Mucosa of stomach (tissue), 1 donor: ENCODE results near the gene ARHGEF4.

Source experiments
- H3K27me3 ChIP-seq: one replicate; pipeline ENCODE4 v1.7.0; 2013; ENCODE audit warnings: mild to moderate bottlenecking, low read length; ENCODE audit not compliant: control insufficient read depth, insufficient read depth
- H3K36me3 ChIP-seq: one replicate; pipeline ENCODE4 v1.7.0; 2013; ENCODE audit warnings: low read length; ENCODE audit not compliant: control insufficient read depth, insufficient read depth
- H3K4me1 ChIP-seq: one replicate; pipeline ENCODE4 v1.7.0; 2013; ENCODE audit warnings: mild to moderate bottlenecking, low read length; ENCODE audit not compliant: control insufficient read depth, insufficient read depth
- H3K4me3 ChIP-seq: one replicate; pipeline ENCODE4 v1.7.0; 2013; ENCODE audit warnings: low read length
- H3K9ac ChIP-seq: one replicate; pipeline ENCODE4 v1.7.0; 2013; ENCODE audit warnings: mild to moderate bottlenecking, low read length, moderate library complexity
- H3K9me3 ChIP-seq: one replicate; pipeline ENCODE4 v1.7.0; 2013; ENCODE audit warnings: mild to moderate bottlenecking, low read length, moderate library complexity; ENCODE audit not compliant: control insufficient read depth
- donor health status: Pancreatic carcinoma.

Gene ARHGEF4

DNA sequence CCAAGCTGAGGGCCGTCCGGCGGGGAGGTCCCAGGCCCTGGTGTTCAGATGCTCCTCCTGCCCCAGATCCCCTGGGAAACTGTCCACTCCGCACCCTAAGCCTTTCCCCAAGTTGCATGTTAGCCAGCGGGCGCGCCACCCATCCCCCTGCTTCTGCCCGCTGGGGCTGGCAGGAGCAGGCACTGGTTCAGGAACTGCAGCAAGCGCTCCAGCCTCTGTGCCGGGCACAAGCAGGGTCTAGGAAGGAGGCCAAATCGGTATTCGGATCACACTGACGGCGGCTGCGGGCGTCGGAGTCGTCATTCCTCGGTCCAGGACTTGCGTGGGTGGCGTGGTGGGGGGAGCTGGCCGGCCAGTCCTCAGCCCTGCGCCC is 202.8 kb downstream of the ARHGEF4 start:
- H3K4me3 ChIP-seq: no peak overlapping the region
- H3K4me1 ChIP-seq: peaks cover 14% of the 10 kb centered on the region
- no peaks in the 10 kb centered on the region for H3K36me3 ChIP-seq
- H3K9ac ChIP-seq: no peak overlapping the region
- no peaks in the 10 kb centered on the region for H3K9me3 ChIP-seq
- H3K27me3 ChIP-seq: peaks cover 54% of the 10 kb centered on the region

- Histone ChIP-seq H3K4me1 (peaks cover 14% of the 10 kb centered on the region), H3K36me3 (no peaks in the 10 kb centered on the region), H3K27me3 (peaks cover 54% of the 10 kb centered on the region), H3K9ac (no peak overlapping the region), H3K9me3 (no peaks in the 10 kb centered on the region), H3K4me3 (no peak overlapping the region)
Measured at GRCh38 chr2:131039908-131040660, 203.4 kb downstream of the ARHGEF4 start.

DNA sequence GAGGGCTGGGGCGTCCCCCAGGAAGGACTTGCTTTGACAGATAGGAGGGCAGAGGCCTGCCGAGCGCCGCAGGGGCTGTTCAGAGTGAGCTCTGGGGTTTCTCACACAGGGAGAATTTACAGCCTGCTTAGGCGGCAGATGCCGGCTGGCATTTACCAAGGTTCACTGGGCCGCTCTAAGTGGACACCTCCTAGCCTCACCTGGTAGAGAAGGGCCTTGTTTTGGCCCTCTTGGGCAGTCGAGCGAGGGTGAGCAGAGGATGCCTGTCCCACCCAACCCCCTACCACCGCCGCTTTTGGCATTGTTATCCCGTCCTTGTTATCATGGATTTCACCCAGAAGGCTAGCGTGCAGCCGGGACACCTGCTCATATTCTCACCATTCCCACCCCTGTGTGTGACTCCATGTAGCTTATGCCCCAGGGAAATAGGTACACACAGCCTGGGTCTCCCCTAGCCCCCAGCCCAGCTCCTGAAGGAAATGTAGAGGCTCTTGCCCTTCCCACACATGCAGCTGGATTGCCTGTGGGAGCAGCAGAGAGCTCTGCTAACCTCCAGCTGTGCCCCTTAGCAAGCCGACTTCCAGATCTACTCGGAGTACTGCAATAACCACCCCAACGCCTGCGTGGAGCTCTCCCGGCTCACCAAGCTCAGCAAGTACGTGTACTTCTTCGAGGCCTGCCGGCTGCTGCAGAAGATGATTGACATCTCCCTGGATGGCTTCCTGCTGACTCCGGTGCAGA is 204.1 kb downstream of the ARHGEF4 start:
- Histone ChIP-seq H3K9ac (no peak overlapping the region), H3K4me1 (peaks cover 14% of the 10 kb centered on the region), H3K4me3 (no peak overlapping the region), H3K9me3 (no peaks in the 10 kb centered on the region), H3K36me3 (no peaks in the 10 kb centered on the region), H3K27me3 (peaks cover 49% of the 10 kb centered on the region)

GRCh38 chr2:131041402-131042147 is 204.9 kb downstream of the ARHGEF4 start:
- Histone ChIP-seq H3K9ac (no peak overlapping the region), H3K27me3 (peaks cover 42% of the 10 kb centered on the region), H3K36me3 (no peaks in the 10 kb centered on the region), H3K4me3 (no peak overlapping the region), H3K9me3 (no peaks in the 10 kb centered on the region), H3K4me1 (peaks cover 14% of the 10 kb centered on the region)

GRCh38 chr2:131042148-131042775 is 205.5 kb downstream of the ARHGEF4 start:
- Histone ChIP-seq H3K9me3 (no peaks in the 10 kb centered on the region), H3K4me3 (no peak overlapping the region), H3K4me1 (peaks cover 14% of the 10 kb centered on the region), H3K9ac (no peak overlapping the region), H3K36me3 (no peaks in the 10 kb centered on the region), H3K27me3 (peaks cover 38% of the 10 kb centered on the region)

- no peaks in the 10 kb centered on the region for H3K9me3 ChIP-seq
- peaks cover 29% of the 10 kb centered on the region for H3K27me3 ChIP-seq
- peaks cover 14% of the 10 kb centered on the region for H3K4me1 ChIP-seq
- no peak overlapping the region for H3K9ac ChIP-seq
- H3K36me3 ChIP-seq: no peaks in the 10 kb centered on the region
- no peak overlapping the region for H3K4me3 ChIP-seq
Measured at GRCh38 chr2:131043199-131044074, 206.7 kb downstream of the ARHGEF4 start.

GRCh38 chr2:131044075-131044756 is 207.5 kb downstream of the ARHGEF4 start:
- Histone ChIP-seq H3K4me1 (peaks cover 14% of the 10 kb centered on the region), H3K4me3 (no peak overlapping the region), H3K36me3 (peaks cover 1% of the 10 kb centered on the region), H3K9me3 (no peaks in the 10 kb centered on the region), H3K27me3 (peaks cover 21% of the 10 kb centered on the region), H3K9ac (no peak overlapping the region)

- Histone ChIP-seq H3K4me3 (no peak overlapping the region), H3K27me3 (peaks cover 16% of the 10 kb centered on the region), H3K9ac (no peak overlapping the region), H3K9me3 (no peaks in the 10 kb centered on the region), H3K36me3 (peaks cover 7% of the 10 kb centered on the region), H3K4me1 (peaks cover 14% of the 10 kb centered on the region)
Measured at GRCh38 chr2:131044757-131045150, 208.0 kb downstream of the ARHGEF4 start.

DNA sequence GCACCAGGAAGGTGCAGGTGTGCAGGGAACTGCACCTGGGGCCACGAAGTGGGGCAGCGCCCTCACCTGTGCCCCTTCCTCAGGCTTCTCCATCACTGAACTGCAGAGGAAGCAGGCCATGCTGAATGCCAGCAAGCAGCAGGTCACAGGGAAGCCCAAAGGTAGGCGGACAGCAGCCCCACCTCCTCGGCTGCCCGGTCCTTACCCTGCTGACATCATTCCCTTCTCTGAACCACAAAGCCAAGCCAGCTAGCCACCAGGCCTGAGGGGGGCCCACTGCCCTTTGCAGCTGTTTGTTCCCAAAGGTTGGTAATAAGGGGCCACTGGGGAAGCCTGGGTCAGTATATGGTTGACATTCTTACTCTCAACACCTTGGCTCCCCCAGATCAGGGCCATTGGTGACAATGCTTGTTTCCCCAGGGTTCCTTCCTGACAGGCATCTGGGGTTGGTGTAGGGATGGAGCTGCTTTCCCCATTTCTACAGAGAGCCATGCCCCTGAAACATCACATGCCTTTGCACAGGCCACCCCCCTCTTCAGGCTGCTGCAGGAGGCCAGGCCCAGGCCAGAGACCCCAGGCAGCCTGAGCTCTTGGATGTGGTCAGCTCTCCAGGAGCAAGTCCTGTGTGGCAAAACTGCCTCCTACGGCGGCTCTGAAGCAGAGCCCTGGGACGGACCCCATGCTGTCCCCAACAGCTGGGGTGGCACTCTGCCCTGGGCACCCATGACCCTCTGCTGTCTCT is 208.7 kb downstream of the ARHGEF4 start:
- peaks cover 7% of the 10 kb centered on the region for H3K36me3 ChIP-seq

DNA sequence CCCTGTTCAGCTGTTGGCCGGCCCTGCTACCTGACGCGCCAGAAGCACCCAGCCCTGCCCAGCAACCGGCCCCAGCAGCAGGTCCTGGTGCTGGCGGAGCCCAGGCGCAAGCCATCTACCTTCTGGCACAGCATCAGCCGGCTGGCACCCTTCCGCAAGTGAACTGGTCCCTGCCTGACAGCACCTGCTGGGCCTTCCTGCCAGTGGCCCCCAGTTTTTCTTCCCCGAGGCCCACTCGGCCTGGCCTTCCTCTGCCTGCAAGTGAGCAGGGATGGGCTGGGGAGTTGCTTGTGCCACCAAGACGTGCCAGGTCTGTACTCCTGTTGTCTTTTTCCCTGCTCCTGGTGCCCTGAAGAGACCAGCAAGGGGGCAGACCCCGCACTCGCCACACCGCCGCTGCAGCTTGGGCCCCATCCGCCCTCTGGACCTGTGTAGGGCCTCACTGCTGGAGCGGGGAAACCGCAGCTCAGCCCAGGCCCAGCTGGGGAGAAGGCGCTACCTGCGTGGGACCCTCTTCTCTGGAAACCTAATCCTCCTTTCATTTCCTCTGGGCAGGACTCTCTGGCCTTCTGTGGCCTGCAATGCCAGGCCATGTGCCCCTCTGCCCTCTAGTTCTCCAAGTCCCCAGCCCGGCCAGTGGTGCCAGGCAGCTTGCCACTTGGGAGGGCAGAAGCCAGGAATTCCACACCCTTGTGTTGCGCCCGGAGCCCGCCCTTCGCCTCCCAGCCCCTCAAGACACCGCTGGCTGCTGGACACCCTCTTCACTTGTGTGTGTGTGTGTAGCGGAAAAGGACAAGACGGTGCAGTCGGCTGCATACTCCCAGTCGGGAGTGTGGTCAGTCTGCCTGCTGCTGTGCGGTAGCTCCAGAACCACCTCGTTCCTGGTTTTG is 209.6 kb downstream of the ARHGEF4 start:
- Histone ChIP-seq H3K9ac (no peak overlapping the region), H3K27me3 (peaks cover 2% of the 10 kb centered on the region), H3K4me1 (peaks cover 6% of the 10 kb centered on the region), H3K4me3 (no peak overlapping the region), H3K9me3 (no peaks in the 10 kb centered on the region), H3K36me3 (peaks cover 7% of the 10 kb centered on the region)

More for the DNA sequence above, 208.7 kb downstream of the ARHGEF4 start:
- Histone ChIP-seq H3K4me3 (no peak overlapping the region), H3K9me3 (no peaks in the 10 kb centered on the region), H3K4me1 (peaks cover 8% of the 10 kb centered on the region), H3K9ac (no peak overlapping the region), H3K27me3 (peaks cover 10% of the 10 kb centered on the region)
